Hepatic stellate cell (primary cell): ENCODE data around the gene HLA-DOA.
A peak's percentile ranks its signal among the peaks of the same experiment; 100 is the strongest.

Experiments used
- DNase-seq: peaks from one replicate; pipeline ENCODE4 v3.0.0; 2011; ENCODE audit warnings: low spot score

The HLA-DOA gene

GRCh38 chr6:33015798-33016197 is 6.4 kb upstream of the HLA-DOA start:
- no peak for DNase-seq

GRCh38 chr6:33014841-33015634 is 5.6 kb upstream of the HLA-DOA start:
- peak; percentile 67 for DNase-seq

GRCh38 chr6:33013608-33014007 is 4.2 kb upstream of the HLA-DOA start:
- DNase-seq, result no peak

- DNase-seq, result no peak
Measured at GRCh38 chr6:33010356-33010755, 965 bp upstream of the HLA-DOA start.

GRCh38 chr6:33007831-33008400 is 1.5 kb downstream of the HLA-DOA start:
- DNase-seq, result no peak

GRCh38 chr6:33004940-33005339 is 4.5 kb downstream of the HLA-DOA start:
- DNase-seq, result no peak

GRCh38 chr6:33001685-33002084 is 7.7 kb downstream of the HLA-DOA start:
- no peak for DNase-seq

GRCh38 chr6:33000055-33000454 is 9.3 kb downstream of the HLA-DOA start:
- no peak for DNase-seq

- no peak for DNase-seq
Measured at GRCh38 chr6:32995448-32995847, 13.9 kb downstream of the HLA-DOA start.

- no peak for DNase-seq
Measured at GRCh38 chr6:32993363-32993973, 15.9 kb downstream of the HLA-DOA start.

- DNase-seq, result no peak
Measured at GRCh38 chr6:32991972-32992371, 17.4 kb downstream of the HLA-DOA start.

GRCh38 chr6:32989368-32989767 is 20.0 kb downstream of the HLA-DOA start:
- no peak for DNase-seq

- DNase-seq, result peak; percentile 60
Measured at GRCh38 chr6:32984622-32985389, 24.6 kb downstream of the HLA-DOA start.

- DNase-seq, result no peak
Measured at GRCh38 chr6:32983964-32984621, 25.3 kb downstream of the HLA-DOA start.

- DNase-seq, result no peak
Measured at GRCh38 chr6:32983493-32983848, 25.9 kb downstream of the HLA-DOA start.

- DNase-seq, result no peak
Measured at GRCh38 chr6:32982702-32983492, 26.5 kb downstream of the HLA-DOA start.

GRCh38 chr6:32982084-32982701 is 27.2 kb downstream of the HLA-DOA start:
- no peak for DNase-seq

GRCh38 chr6:32980488-32981038 is 28.8 kb downstream of the HLA-DOA start:
- no peak for DNase-seq

GRCh38 chr6:32979720-32980487 is 29.5 kb downstream of the HLA-DOA start:
- no peak for DNase-seq

GRCh38 chr6:32977953-32978324 is 31.5 kb downstream of the HLA-DOA start:
- DNase-seq, result no peak
